ENCODE measurements around the gene BFSP1.
A peak's percentile ranks its signal among the peaks of the same experiment; 100 is the strongest.

The BFSP1 gene

GRCh38 chr20:17530716-17531664 lies at the start of gene BFSP1:
TSS of gene BFSP1 (minus strand) at chr20:17531379. CDS start at chr20:17531329, 50 bp downstream.
- DNase-seq: peak; percentile 49

GRCh38 chr20:17580895-17581294 lies 49.7 kb upstream of the BFSP1 start:
- DNase-seq: no peak

- no peak for DNase-seq
Observed at GRCh38 chr20:17579369-17580039, 48.3 kb upstream of the BFSP1 start.

DNA sequence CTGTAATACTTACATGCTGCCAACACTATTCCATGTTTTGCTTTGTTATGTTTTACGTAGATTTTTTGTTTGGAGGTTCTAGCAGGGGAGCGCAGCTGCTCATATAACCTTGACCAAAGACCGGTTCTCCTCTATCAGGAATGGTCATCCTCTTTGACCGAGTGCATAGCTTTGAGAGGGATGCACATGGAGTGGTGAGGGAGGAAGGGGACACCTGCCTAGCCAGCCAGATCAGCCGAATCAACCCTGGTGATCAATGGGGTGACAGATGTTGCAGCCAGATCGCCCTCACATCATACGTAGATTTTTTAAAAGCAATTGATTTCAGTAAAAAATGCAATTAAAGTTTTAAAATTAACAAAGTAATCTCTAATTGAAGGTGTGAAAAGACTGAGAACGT lies 45.0 kb upstream of the BFSP1 start:
- no peak for DNase-seq

- DNase-seq: no peak
Observed at GRCh38 chr20:17573463-17573862, 42.3 kb upstream of the BFSP1 start.

GRCh38 chr20:17572034-17572638 lies 41.0 kb upstream of the BFSP1 start:
- DNase-seq: no peak

- DNase-seq: no peak
Observed at GRCh38 chr20:17571153-17571527, 40.0 kb upstream of the BFSP1 start.

- DNase-seq: peak; percentile 21
Observed at GRCh38 chr20:17570347-17571152, 39.4 kb upstream of the BFSP1 start.

- DNase-seq: peak; percentile 98
Observed at GRCh38 chr20:17569616-17570346, 38.6 kb upstream of the BFSP1 start, which contains the start of gene DSTN. TSS of gene DSTN (plus strand) at chr20:17570075. CDS start at chr20:17570209, 134 bp downstream.

GRCh38 chr20:17568972-17569521 lies 37.9 kb upstream of the BFSP1 start:
- peak; percentile 99 for DNase-seq

DNA sequence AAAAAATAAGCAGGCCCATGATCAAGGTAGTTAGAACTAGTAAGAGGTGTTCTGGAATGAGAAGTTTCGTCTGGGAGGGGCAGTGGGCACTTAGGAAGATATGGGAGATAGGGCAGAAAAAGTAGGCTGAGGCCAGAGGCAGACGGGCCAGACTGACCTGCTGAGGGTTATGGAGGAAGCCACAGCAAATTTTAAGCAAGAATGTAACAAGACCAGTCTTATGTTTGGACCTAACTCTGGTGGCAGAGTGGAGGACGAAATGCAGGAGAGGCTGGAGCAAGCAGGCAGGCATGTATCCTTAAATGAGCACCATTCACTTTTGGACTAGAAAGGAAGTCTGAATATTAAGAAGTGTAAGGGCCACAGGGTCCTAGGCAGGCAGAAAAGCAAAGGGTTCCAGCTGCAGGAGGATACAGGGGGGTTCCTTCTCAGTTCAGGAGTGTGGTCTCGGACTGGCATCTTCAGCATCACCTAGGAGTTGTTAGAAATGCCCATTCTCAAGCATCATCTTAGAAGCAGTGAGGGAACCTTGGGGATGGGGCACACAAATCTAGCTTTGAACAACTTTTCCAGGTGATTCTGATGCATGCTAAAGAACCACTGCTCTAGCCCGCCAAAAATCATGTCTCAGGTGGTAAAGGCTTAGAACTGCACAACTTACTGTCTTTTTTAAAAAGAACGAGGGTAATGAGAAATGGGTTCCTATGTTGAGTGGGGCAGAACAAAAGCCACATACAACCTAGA lies 37.0 kb upstream of the BFSP1 start:
- no peak for DNase-seq

DNA sequence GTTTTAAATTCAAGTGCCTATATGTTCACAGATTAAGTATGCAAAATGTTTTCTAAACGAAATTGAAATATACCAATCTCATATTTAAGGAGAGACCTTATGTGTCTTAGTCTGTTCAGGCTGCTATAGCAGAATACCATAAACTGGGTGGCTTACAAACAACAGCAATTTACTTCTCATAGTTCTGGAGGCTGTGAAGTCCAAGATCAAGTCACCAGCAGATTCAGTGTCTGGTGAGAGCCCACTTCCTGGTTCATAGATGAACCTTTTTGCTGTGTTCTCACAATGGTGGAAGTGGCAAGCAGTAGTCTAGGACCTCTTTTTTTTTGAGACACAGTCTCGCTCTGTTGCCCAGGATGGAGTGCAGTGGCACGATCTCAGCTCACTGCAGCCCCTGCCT lies 35.2 kb upstream of the BFSP1 start:
- no peak for DNase-seq

DNA sequence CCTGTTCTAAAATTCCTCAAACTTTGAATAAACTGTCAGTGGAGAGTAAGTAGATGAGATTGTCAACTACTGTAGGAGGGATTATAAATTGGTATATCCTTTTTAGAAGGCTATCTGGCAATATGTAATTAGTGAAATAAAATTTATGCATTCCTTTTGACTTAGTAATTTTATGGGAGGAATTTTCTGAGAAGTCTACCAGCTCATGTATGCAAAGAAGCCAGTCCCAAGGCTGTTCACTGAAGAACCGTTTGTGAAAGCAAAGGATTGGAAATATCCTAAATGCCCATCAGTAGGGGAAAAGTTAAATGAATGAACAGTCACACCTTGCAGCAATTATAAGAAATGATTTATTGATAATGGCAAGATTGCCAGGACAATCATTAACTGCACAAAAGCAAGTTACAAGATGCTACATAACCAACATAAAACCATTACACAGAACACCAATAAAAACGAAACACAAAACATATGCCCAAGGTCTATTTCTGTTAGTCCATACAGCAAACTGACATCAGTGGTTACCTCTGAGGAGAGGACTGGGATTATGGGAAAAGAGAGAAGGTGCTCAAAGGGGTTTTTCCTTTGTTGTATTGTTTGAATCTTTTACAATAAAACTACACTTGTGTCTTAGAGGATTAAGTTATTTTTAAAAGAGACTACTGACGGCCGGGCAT lies 34.1 kb upstream of the BFSP1 start:
- DNase-seq: peak; percentile 60

GRCh38 chr20:17562804-17563305 lies 31.7 kb upstream of the BFSP1 start:
- peak; percentile 83 for DNase-seq

- DNase-seq: no peak
Observed at GRCh38 chr20:17560344-17561074, 29.3 kb upstream of the BFSP1 start.

GRCh38 chr20:17559338-17559737 lies 28.2 kb upstream of the BFSP1 start:
- no peak for DNase-seq

DNA sequence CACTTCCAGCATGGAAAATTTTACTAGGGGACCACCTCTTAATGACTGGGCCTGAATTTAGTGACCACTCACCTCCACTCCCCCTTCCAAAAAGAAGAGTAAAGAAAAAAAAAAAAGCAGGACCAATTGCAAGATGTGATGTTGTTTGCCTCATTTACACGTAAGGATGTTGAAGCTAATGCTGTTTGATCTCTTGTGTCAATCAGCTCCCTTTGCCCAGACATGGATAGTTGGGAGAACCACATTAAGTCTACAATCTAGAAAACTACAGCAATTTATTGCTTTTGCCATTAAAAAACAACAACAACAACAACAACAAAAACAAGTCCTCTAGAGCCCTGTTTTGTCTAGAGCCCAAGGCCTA lies 27.7 kb upstream of the BFSP1 start:
- no peak for DNase-seq

GRCh38 chr20:17558154-17558940 lies 27.2 kb upstream of the BFSP1 start:
- DNase-seq: peak; percentile 86

DNA sequence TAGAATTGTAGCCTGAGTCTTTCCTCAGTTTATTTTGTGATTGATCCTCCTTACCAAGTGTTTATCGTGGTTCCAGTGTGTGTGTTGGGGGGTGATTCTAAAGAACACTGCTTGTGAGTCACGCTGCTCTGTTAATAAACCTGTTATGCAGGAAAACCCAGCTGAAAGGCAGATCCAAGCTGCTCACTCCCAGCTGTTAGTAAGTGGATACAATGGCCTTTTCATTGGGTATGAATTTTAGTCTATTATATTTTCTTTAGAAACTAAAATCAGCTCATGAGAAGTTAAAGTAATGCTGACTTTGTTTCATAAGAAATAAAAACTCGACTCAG lies 26.5 kb upstream of the BFSP1 start:
- peak; percentile 72 for DNase-seq
